Measurements from ENCODE around the gene EXD3. TPM values are rescaled to one million over a fixed set of nuclear protein-coding genes. Genes with fewer than 3 reads are reported as not detected.

EXD3 gene
- total and polyA plus RNA-seq, 2 donors from 2014 or later = 18.9 to 44.5 TPM

DNA sequence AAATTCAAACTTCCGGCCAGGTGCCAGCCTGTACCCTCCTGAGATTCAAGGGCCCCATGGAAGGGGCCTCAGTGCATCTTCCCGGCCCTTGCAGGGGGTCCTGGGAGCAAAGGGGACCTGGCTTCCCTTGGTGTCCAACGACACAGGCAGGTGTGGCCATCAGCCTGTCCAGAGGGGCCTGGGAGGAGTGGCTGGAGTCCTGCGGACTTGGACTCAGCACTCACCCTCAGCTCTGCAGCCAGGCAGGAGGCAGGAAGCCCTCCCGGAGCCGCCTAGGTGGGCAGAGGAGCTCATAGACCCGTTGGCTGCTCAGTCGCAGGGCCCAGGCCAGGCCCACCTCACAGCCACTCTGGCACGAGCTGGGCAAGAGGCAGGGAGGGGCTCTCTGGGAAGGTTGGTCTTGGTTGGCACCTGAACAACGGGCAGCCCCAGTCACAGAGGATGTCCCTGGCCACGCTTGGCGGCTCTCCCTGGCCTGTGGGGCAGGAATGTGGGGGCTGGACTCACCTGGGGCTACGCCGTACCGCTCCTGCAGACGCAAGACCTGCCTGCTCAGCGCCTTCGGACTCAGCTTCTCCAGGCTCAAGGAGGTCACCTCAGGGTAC, 67.1 kb downstream of the EXD3 start:
- peaks cover 0 to 3% (median 0%) of the 10 kb centered on the region in 3 donors for H3K36me3 ChIP-seq (ENCODE audit: control insufficient read depth in 2 of 3, insufficient read depth in 3 of 3, low read length in 3 of 3)
- H3K4me3 ChIP-seq (ENCODE audit: low read length in 3 of 3) = no peak overlapping the region
- DNase-seq (no peak), FAIRE-seq (no peak)
- no peak overlapping the region for H3K27ac ChIP-seq (ENCODE audit: low read depth in 2 of 2, low read length in 2 of 2)
- TF ChIP-seq, protein P1, sequence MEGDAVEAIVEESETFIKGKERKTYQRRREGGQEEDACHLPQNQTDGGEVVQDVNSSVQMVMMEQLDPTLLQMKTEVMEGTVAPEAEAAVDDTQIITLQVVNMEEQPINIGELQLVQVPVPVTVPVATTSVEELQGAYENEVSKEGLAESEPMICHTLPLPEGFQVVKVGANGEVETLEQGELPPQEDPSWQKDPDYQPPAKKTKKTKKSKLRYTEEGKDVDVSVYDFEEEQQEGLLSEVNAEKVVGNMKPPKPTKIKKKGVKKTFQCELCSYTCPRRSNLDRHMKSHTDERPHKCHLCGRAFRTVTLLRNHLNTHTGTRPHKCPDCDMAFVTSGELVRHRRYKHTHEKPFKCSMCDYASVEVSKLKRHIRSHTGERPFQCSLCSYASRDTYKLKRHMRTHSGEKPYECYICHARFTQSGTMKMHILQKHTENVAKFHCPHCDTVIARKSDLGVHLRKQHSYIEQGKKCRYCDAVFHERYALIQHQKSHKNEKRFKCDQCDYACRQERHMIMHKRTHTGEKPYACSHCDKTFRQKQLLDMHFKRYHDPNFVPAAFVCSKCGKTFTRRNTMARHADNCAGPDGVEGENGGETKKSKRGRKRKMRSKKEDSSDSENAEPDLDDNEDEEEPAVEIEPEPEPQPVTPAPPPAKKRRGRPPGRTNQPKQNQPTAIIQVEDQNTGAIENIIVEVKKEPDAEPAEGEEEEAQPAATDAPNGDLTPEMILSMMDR (IDR thresholded peaks at IDR 0.05; ENCODE audit: borderline replicate concordance, extremely low read depth, insufficient read depth) = no peak
- H3K27me3 ChIP-seq (ENCODE audit: control insufficient read depth, insufficient read depth, low read length) = no peaks in the 10 kb centered on the region
- no peak overlapping the region for H3K9ac ChIP-seq (ENCODE audit: low read length in 3 of 3)
- intact Hi-C loops (cut with DNase I) = no loop called here
- H3K4me1 ChIP-seq (ENCODE audit: control insufficient read depth in 2 of 3, insufficient read depth in 2 of 3, low read depth in 1 of 3, low read length in 3 of 3) = no peaks in the 10 kb centered on the region
- H3K9me3 ChIP-seq (ENCODE audit: control insufficient read depth in 2 of 3, insufficient read depth in 1 of 3, low read length in 3 of 3) = peaks cover 0 to 6% (median 4%) of the 10 kb centered on the region in 3 donors

- Histone ChIP-seq H3K9me3 (ENCODE audit: control insufficient read depth in 2 of 3, insufficient read depth in 1 of 3, low read length in 3 of 3) (peaks cover 0 to 6% (median 4%) of the 10 kb centered on the region in 3 donors), H3K27ac (ENCODE audit: low read depth in 2 of 2, low read length in 2 of 2) (no peak overlapping the region), H3K36me3 (ENCODE audit: control insufficient read depth in 2 of 3, insufficient read depth in 3 of 3, low read length in 3 of 3) (peaks cover 0 to 3% (median 0%) of the 10 kb centered on the region in 3 donors), H3K4me1 (ENCODE audit: control insufficient read depth in 2 of 3, insufficient read depth in 2 of 3, low read depth in 1 of 3, low read length in 3 of 3) (no peaks in the 10 kb centered on the region), H3K27me3 (ENCODE audit: control insufficient read depth, insufficient read depth, low read length) (no peaks in the 10 kb centered on the region), H3K9ac (ENCODE audit: low read length in 3 of 3) (no peak overlapping the region), H3K4me3 (ENCODE audit: low read length in 3 of 3) (no peak overlapping the region)
- DNase-seq = peak in 1 of 5 donors; percentile 33
- TF ChIP-seq, protein P1 (IDR thresholded peaks at IDR 0.05; ENCODE audit: borderline replicate concordance, extremely low read depth, insufficient read depth) = no peak
- intact Hi-C loops (cut with DNase I) = no loop called here
- FAIRE-seq = no peak
Observed at GRCh38 chr9:137354845-137355760, 67.9 kb downstream of the EXD3 start.

DNA sequence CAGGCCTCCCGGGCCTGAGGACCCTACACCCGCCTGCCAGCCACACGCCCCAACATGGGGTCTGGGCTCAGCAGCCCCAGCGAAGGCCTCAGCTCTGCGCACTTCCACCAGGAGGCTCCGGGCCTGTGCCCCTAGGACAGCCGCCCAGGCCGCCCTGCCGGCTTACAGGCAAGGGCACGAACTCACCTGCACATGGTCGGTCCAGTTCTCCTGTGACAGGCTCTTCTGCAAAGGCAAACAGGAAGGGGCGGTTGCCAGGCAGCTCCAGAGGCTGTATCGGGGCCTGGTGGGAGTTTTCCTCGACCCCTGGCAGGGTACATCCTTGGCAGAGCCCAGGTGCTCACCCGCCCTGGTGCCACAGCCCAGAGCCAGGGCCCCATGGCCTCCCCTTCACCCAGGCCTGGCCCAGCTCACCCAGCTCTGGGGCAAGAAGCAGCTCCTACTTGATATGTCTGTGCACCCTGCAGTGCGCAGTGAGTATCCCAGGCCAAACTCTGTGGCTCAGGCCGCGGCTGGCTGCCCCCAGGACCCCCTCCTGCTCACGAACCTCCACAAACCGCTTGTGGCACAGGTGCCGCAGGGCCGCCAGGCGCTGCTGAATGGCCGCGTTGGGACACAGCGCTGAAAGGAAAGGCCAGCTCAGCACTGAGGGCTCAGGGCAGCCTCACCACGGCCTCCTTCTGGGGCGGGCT, 68.7 kb downstream of the EXD3 start:
- Histone ChIP-seq H3K4me3 (ENCODE audit: low read length in 3 of 3) (no peak overlapping the region), H3K27ac (ENCODE audit: low read depth in 2 of 2, low read length in 2 of 2) (no peak overlapping the region), H3K9ac (ENCODE audit: low read length in 3 of 3) (no peak overlapping the region), H3K36me3 (ENCODE audit: control insufficient read depth in 2 of 3, insufficient read depth in 3 of 3, low read length in 3 of 3) (peaks cover 0 to 3% (median 0%) of the 10 kb centered on the region in 3 donors), H3K27me3 (ENCODE audit: control insufficient read depth, insufficient read depth, low read length) (no peaks in the 10 kb centered on the region), H3K4me1 (ENCODE audit: control insufficient read depth in 2 of 3, insufficient read depth in 2 of 3, low read depth in 1 of 3, low read length in 3 of 3) (no peaks in the 10 kb centered on the region), H3K9me3 (ENCODE audit: control insufficient read depth in 2 of 3, insufficient read depth in 1 of 3, low read length in 3 of 3) (peaks cover 0 to 6% (median 4%) of the 10 kb centered on the region in 3 donors)
- peak in 1 of 5 donors; percentile 36 for DNase-seq
- FAIRE-seq = no peak
- TF ChIP-seq, protein P1 (IDR thresholded peaks at IDR 0.05; ENCODE audit: borderline replicate concordance, extremely low read depth, insufficient read depth) = no peak
- intact Hi-C loops (cut with DNase I) = no loop called here
